WTC11 (cell line): ENCODE measurements around the gene TOMM5. TPM values are rescaled to one million over a fixed set of nuclear protein-coding genes. Genes with fewer than 3 reads are reported as not detected.
A peak's percentile ranks its signal among the peaks of the same experiment; 100 is the strongest.

Experiments
- ATF2 ChIP-seq: sonication (generic); formaldehyde crosslinking; IDR thresholded peaks from 2 replicates; pipeline ENCODE4 v1.8.1; 2022; ENCODE audit warnings: low read depth, missing genetic modification reagents, borderline replicate concordance
- ATF6 ChIP-seq: sonication (generic); formaldehyde crosslinking; IDR thresholded peaks from 2 replicates; pipeline ENCODE4 v1.8.1; 2023; ENCODE audit warnings: mild to moderate bottlenecking, missing genetic modification reagents
- CREB1 ChIP-seq: sonication (generic); formaldehyde crosslinking; IDR thresholded peaks from 2 replicates; pipeline ENCODE4 v1.8.0; 2023; ENCODE audit warnings: mild to moderate bottlenecking, missing genetic modification reagents
- CREM ChIP-seq: sonication (generic); formaldehyde crosslinking; IDR thresholded peaks from 2 replicates; pipeline ENCODE4 v1.8.1; 2022; ENCODE audit warnings: mild to moderate bottlenecking, missing genetic modification reagents, moderate library complexity
- EMX1 ChIP-seq: fragments of 250-450 bp; sonication (Bioruptor Pico); IDR thresholded peaks from 2 replicates; pipeline ENCODE4 v1.8.0; 2021; ENCODE audit warnings: mild to moderate bottlenecking
- FOXP1 ChIP-seq: sonication (generic); formaldehyde crosslinking; IDR thresholded peaks from 2 replicates; pipeline ENCODE4 v1.8.0; 2022; ENCODE audit warnings: missing genetic modification reagents, mild to moderate bottlenecking, moderate library complexity, borderline replicate concordance
- GRHL2 ChIP-seq: fragments of 250-450 bp; sonication (Bioruptor Pico); IDR thresholded peaks from 2 replicates; pipeline ENCODE4 v1.8.0; 2022; ENCODE audit warnings: mild to moderate bottlenecking, moderate library complexity; ENCODE audit not compliant: insufficient replicate concordance, severe bottlenecking
- JUN ChIP-seq: sonication (generic); formaldehyde crosslinking; IDR thresholded peaks from 2 replicates; pipeline ENCODE4 v1.8.0; 2023; ENCODE audit warnings: mild to moderate bottlenecking, missing genetic modification reagents
- MXD4 ChIP-seq: fragments of 250-450 bp; sonication (Bioruptor Pico); IDR thresholded peaks from 2 replicates; pipeline ENCODE4 v1.8.0; 2021; ENCODE audit warnings: mild to moderate bottlenecking, moderate library complexity, borderline replicate concordance
- NR1H2 ChIP-seq: sonication (generic); formaldehyde crosslinking; IDR thresholded peaks from 2 replicates; pipeline ENCODE4 v1.9.0; 2021; ENCODE audit warnings: mild to moderate bottlenecking, moderate library complexity, missing genetic modification reagents
- NR2C2 ChIP-seq: sonication (generic); formaldehyde crosslinking; IDR thresholded peaks from 2 replicates; pipeline ENCODE4 v1.8.0; 2022; ENCODE audit warnings: mild to moderate bottlenecking, missing genetic modification reagents
- PREB ChIP-seq: sonication (generic); formaldehyde crosslinking; IDR thresholded peaks from 2 replicates; pipeline ENCODE4 v1.8.1; 2022; ENCODE audit warnings: mild to moderate bottlenecking, missing genetic modification reagents, moderate library complexity, borderline replicate concordance
- SMAD4 ChIP-seq: sonication (generic); formaldehyde crosslinking; IDR thresholded peaks from 2 replicates; pipeline ENCODE4 v1.8.0; 2022; ENCODE audit warnings: mild to moderate bottlenecking, missing genetic modification reagents
- TEAD1 ChIP-seq: sonication (generic); formaldehyde crosslinking; IDR thresholded peaks from 2 replicates; pipeline ENCODE4 v1.8.0; 2022; ENCODE audit warnings: mild to moderate bottlenecking, missing genetic modification reagents
- TP53 ChIP-seq: sonication (generic); formaldehyde crosslinking; IDR thresholded peaks from 2 replicates; pipeline ENCODE4 v1.8.1; 2023; ENCODE audit warnings: mild to moderate bottlenecking, missing genetic modification reagents
- USF1 ChIP-seq: sonication (generic); formaldehyde crosslinking; IDR thresholded peaks from 2 replicates; pipeline ENCODE4 v1.8.0; 2022; ENCODE audit warnings: mild to moderate bottlenecking, missing genetic modification reagents
- ZBTB21 ChIP-seq: sonication (generic); formaldehyde crosslinking; IDR thresholded peaks from 2 replicates; pipeline ENCODE4 v1.8.1; 2023; ENCODE audit warnings: mild to moderate bottlenecking, missing genetic modification reagents, borderline replicate concordance
- ZNF121 ChIP-seq: sonication (generic); formaldehyde crosslinking; IDR thresholded peaks from 2 replicates; pipeline ENCODE4 v1.8.0; 2023; ENCODE audit warnings: missing genetic modification reagents
- ZNF232 ChIP-seq: sonication (generic); formaldehyde crosslinking; IDR thresholded peaks from 2 replicates; pipeline ENCODE4 v1.8.0; 2022; ENCODE audit warnings: mild to moderate bottlenecking, missing genetic modification reagents
- ZNF317 ChIP-seq: sonication (generic); formaldehyde crosslinking; IDR thresholded peaks from 2 replicates; pipeline ENCODE4 v1.8.1; 2023; ENCODE audit warnings: low read depth, mild to moderate bottlenecking, moderate library complexity, missing genetic modification reagents, borderline replicate concordance
- ZSCAN18 ChIP-seq: fragments of 250-450 bp; sonication (Bioruptor Pico); IDR thresholded peaks from 2 replicates; pipeline ENCODE4 v2.1.2; 2022; ENCODE audit warnings: mild to moderate bottlenecking, moderate library complexity
- total RNA-seq: library from RNA; stranded (reverse); gene quantifications from 3 replicates; pipeline ENCODE4 v1.2.3, GENCODE V29; 2021
- TF ChIP-seq, protein P1 (sequence below): sonication (generic); formaldehyde crosslinking; IDR thresholded peaks from 2 replicates; pipeline ENCODE4 v1.8.1; 2023; ENCODE audit warnings: mild to moderate bottlenecking, missing genetic modification reagents, borderline replicate concordance
- TF ChIP-seq, protein P2 (sequence below): sonication (generic); formaldehyde crosslinking; IDR thresholded peaks from 2 replicates; pipeline ENCODE4 v1.8.1; 2023; ENCODE audit warnings: mild to moderate bottlenecking, moderate library complexity, missing genetic modification reagents

TOMM5 gene
- total RNA-seq, 1 experiment from 2014 or later, result 112 TPM

DNA sequence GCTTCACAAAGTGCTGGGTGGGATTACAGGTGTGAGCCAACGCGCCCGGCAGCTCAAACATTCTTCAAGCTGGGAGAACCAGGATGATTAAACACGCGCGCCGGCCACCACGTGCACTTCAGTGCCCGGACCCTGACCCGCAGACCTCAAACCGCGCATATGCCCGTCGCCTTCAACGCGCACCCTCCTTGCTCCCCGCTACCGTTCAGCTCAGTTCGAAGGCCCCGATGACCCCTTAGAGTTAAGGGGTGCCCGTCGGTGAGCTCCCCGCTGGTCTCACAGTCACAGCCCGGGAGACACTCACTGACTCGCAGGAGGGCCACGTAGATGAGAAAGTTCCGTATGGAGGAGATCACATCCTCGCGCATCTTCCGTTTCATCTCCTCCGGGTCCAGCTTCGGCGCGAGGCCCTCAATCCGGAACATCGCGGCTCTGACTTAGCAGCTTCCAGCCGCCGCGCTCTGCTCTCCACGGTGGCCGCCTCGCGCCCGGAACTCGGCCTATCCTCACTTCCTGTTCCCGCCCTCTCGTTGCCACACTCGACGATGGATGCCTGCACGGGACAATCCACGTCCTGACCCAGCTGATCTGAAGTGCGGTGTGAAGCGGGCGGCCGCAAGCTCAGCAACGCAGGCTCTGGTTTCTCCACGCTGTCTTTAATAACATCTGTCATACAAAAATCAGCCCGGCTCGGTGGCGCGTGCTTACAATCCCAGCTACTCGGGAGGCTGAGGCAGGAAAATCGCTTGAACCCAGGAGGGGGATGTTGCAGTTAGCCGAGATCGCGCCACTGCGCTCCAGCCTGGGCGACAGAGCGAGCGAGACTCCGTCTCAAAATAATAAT, at the start of gene TOMM5 (continued):
- TF ChIP-seq ZSCAN18 (CRISPR knock-in tag), result no peak
- TF ChIP-seq GRHL2 (CRISPR knock-in tag), result no peak
- TF ChIP-seq ZBTB21 (CRISPR knock-in tag), result no peak
- peak; percentile 62; the same call in 1 of the 2 replicates for TF ChIP-seq NR2C2 (CRISPR knock-in tag)
- 0 out of 2 replicates have a peak, but pooled peaks have one; percentile 27 for TF ChIP-seq ZNF121 (CRISPR knock-in tag)
- TF ChIP-seq PREB (CRISPR knock-in tag), result peak; percentile 92; the same call in 1 of the 2 replicates
- peak; percentile 98 for TF ChIP-seq ZNF232 (CRISPR knock-in tag)
- TF ChIP-seq CREM (CRISPR knock-in tag), result peak; percentile 72; the same call in 1 of the 2 replicates
- TF ChIP-seq, protein P1, sequence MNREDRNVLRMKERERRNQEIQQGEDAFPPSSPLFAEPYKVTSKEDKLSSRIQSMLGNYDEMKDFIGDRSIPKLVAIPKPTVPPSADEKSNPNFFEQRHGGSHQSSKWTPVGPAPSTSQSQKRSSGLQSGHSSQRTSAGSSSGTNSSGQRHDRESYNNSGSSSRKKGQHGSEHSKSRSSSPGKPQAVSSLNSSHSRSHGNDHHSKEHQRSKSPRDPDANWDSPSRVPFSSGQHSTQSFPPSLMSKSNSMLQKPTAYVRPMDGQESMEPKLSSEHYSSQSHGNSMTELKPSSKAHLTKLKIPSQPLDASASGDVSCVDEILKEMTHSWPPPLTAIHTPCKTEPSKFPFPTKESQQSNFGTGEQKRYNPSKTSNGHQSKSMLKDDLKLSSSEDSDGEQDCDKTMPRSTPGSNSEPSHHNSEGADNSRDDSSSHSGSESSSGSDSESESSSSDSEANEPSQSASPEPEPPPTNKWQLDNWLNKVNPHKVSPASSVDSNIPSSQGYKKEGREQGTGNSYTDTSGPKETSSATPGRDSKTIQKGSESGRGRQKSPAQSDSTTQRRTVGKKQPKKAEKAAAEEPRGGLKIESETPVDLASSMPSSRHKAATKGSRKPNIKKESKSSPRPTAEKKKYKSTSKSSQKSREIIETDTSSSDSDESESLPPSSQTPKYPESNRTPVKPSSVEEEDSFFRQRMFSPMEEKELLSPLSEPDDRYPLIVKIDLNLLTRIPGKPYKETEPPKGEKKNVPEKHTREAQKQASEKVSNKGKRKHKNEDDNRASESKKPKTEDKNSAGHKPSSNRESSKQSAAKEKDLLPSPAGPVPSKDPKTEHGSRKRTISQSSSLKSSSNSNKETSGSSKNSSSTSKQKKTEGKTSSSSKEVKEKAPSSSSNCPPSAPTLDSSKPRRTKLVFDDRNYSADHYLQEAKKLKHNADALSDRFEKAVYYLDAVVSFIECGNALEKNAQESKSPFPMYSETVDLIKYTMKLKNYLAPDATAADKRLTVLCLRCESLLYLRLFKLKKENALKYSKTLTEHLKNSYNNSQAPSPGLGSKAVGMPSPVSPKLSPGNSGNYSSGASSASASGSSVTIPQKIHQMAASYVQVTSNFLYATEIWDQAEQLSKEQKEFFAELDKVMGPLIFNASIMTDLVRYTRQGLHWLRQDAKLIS (CRISPR knock-in tag), result peak; percentile 97; the same call in 1 of the 2 replicates
- peak; percentile 80; the same call in 1 of the 2 replicates for TF ChIP-seq NR1H2
- TF ChIP-seq EMX1 (CRISPR knock-in tag), result no peak
- peak; percentile 98 for TF ChIP-seq TEAD1 (CRISPR knock-in tag)
- peak; percentile 67; the same call in 1 of the 2 replicates for TF ChIP-seq ATF2 (CRISPR knock-in tag)
- TF ChIP-seq, protein P2, sequence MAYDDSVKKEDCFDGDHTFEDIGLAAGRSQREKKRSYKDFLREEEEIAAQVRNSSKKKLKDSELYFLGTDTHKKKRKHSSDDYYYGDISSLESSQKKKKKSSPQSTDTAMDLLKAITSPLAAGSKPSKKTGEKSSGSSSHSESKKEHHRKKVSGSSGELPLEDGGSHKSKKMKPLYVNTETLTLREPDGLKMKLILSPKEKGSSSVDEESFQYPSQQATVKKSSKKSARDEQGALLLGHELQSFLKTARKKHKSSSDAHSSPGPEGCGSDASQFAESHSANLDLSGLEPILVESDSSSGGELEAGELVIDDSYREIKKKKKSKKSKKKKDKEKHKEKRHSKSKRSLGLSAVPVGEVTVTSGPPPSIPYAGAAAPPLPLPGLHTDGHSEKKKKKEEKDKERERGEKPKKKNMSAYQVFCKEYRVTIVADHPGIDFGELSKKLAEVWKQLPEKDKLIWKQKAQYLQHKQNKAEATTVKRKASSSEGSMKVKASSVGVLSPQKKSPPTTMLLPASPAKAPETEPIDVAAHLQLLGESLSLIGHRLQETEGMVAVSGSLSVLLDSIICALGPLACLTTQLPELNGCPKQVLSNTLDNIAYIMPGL (CRISPR knock-in tag), result 0 out of 2 replicates have a peak, but pooled peaks have one; percentile 58
- peak; percentile 89 for TF ChIP-seq JUN (CRISPR knock-in tag)
- peak; percentile 94 for TF ChIP-seq CREB1 (CRISPR knock-in tag)
- peak; percentile 99 for TF ChIP-seq FOXP1
- 0 out of 2 replicates have a peak, but pooled peaks have one; percentile 48 for TF ChIP-seq ATF6 (CRISPR knock-in tag)
- TF ChIP-seq ZNF317 (CRISPR knock-in tag), result peak; percentile 64
- TF ChIP-seq MXD4 (CRISPR knock-in tag), result no peak
- TF ChIP-seq SMAD4, result peak; percentile 88
- peak; percentile 96; the same call in 1 of the 2 replicates for TF ChIP-seq TP53
- peak; percentile 84 for TF ChIP-seq USF1
